ENCODE data around the gene LAPTM5. TPM values are rescaled to one million over a fixed set of nuclear protein-coding genes. Genes with fewer than 3 reads are reported as not detected.

Gene LAPTM5
- total RNA-seq, 1 experiment from 2014 or later: not detected

GRCh38 chr1:30789388-30790255 is 32.0 kb upstream of the LAPTM5 start:
- Mint-ChIP-seq H3K36me3 (ENCODE audit: insufficient read depth, unreplicated experiment) (no peaks in the 10 kb centered on the region), H3K4me1 (ENCODE audit: low read depth, unreplicated experiment) (peaks cover 8% of the 10 kb centered on the region), H3K9me3 (ENCODE audit: low read depth, unreplicated experiment) (no peaks in the 10 kb centered on the region), H3K4me3 (ENCODE audit: low read depth, unreplicated experiment) (no peak overlapping the region), H3K27ac (ENCODE audit: unreplicated experiment) (no peak overlapping the region), H3K27me3 (ENCODE audit: unreplicated experiment) (peaks cover 67% of the 10 kb centered on the region)
- DNase-seq: no peak
- TF ChIP-seq CTCF (IDR thresholded peaks at IDR 0.05; ENCODE audit: unreplicated experiment): no peak
- no TSS peak for BruUV-seq (replicated peaks)
- intact Hi-C loops (cut with micrococcal nuclease; ENCODE audit: unreplicated experiment): no loop called here
- CTCF ChIA-PET: no interaction called here

- CTCF ChIA-PET: interaction anchor here (0.9 kb wide), 1 partner anchor 11 kb away, joined by 3 read pairs; no protein-coding TSS in a partner anchor
- Mint-ChIP-seq H3K4me3 (ENCODE audit: low read depth, unreplicated experiment) (no peak overlapping the region), H3K27me3 (ENCODE audit: unreplicated experiment) (peaks cover 67% of the 10 kb centered on the region), H3K9me3 (ENCODE audit: low read depth, unreplicated experiment) (no peaks in the 10 kb centered on the region), H3K27ac (ENCODE audit: unreplicated experiment) (no peak overlapping the region), H3K36me3 (ENCODE audit: insufficient read depth, unreplicated experiment) (no peaks in the 10 kb centered on the region), H3K4me1 (ENCODE audit: low read depth, unreplicated experiment) (peaks cover 8% of the 10 kb centered on the region)
- TF ChIP-seq CTCF (IDR thresholded peaks at IDR 0.05; ENCODE audit: unreplicated experiment): no peak
- intact Hi-C loops (cut with micrococcal nuclease; ENCODE audit: unreplicated experiment): no loop called here
- DNase-seq: no peak
- BruUV-seq (replicated peaks): no TSS peak
Measured at GRCh38 chr1:30788580-30789387, 31.2 kb upstream of the LAPTM5 start.

- H3K4me3 Mint-ChIP-seq (ENCODE audit: low read depth, unreplicated experiment): no peak overlapping the region
- peak overlapping the region; percentile 16 for H3K27ac Mint-ChIP-seq (ENCODE audit: unreplicated experiment)
- no peaks in the 10 kb centered on the region for H3K9me3 Mint-ChIP-seq (ENCODE audit: low read depth, unreplicated experiment)
- no peak for DNase-seq
- peaks cover 60% of the 10 kb centered on the region for H3K27me3 Mint-ChIP-seq (ENCODE audit: unreplicated experiment)
- peaks cover 8% of the 10 kb centered on the region for H3K4me1 Mint-ChIP-seq (ENCODE audit: low read depth, unreplicated experiment)
- BruUV-seq (replicated peaks): no TSS peak
- CTCF ChIA-PET: interaction anchor here (0.9 kb wide), 1 partner anchor 10 kb away, joined by 3 read pairs; no protein-coding TSS in a partner anchor
- TF ChIP-seq CTCF (IDR thresholded peaks at IDR 0.05; ENCODE audit: unreplicated experiment): no peak
- intact Hi-C loops (cut with micrococcal nuclease; ENCODE audit: unreplicated experiment): no loop called here
- H3K36me3 Mint-ChIP-seq (ENCODE audit: insufficient read depth, unreplicated experiment): no peaks in the 10 kb centered on the region
Measured at GRCh38 chr1:30787856-30788495, 30.4 kb upstream of the LAPTM5 start.

- Mint-ChIP-seq H3K27me3 (ENCODE audit: unreplicated experiment) (peaks cover 54% of the 10 kb centered on the region), H3K36me3 (ENCODE audit: insufficient read depth, unreplicated experiment) (no peaks in the 10 kb centered on the region), H3K4me1 (ENCODE audit: low read depth, unreplicated experiment) (peaks cover 8% of the 10 kb centered on the region), H3K27ac (ENCODE audit: unreplicated experiment) (peak overlapping the region; percentile 16), H3K4me3 (ENCODE audit: low read depth, unreplicated experiment) (no peak overlapping the region), H3K9me3 (ENCODE audit: low read depth, unreplicated experiment) (no peaks in the 10 kb centered on the region)
- CTCF ChIA-PET: interaction anchor here (0.7 kb wide), 1 partner anchor 37 kb away, joined by 3 read pairs; no protein-coding TSS in a partner anchor
- no peak for DNase-seq
- intact Hi-C loops (cut with micrococcal nuclease; ENCODE audit: unreplicated experiment): no loop called here
- no TSS peak for BruUV-seq (replicated peaks)
- no peak for TF ChIP-seq CTCF (IDR thresholded peaks at IDR 0.05; ENCODE audit: unreplicated experiment)
Measured at GRCh38 chr1:30787266-30787665, 29.7 kb upstream of the LAPTM5 start.
